HEK293T (cell line): ENCODE results near the gene NEK6.

Experiments used
- CTCF ChIA-PET: fragments of 350-600 bp; formaldehyde crosslinking; extraction: SDS; loops from one replicate; lab custom pipeline; 2021; ENCODE audit warnings: antibody characterized with exemption, inconsistent platforms; lab: Yijun Ruan, JAX
- POLR2A ChIA-PET: fragments of 350-600 bp; formaldehyde crosslinking; extraction: SDS; loops from one replicate; lab custom pipeline; 2020; ENCODE audit warnings: antibody characterized with exemption, inconsistent platforms; lab: Yijun Ruan, JAX
- DNase-seq: peaks from one replicate; pipeline ENCODE4 v3.0.0; 2012; ENCODE audit warnings: mixed read lengths; ENCODE audit errors: extremely low spot score
- ARNT ChIP-seq: fragments of 450-650 bp; IDR thresholded peaks from 2 replicates; pipeline ENCODE4 v1.6.1; 2017; ENCODE audit warnings: mild to moderate bottlenecking
- BHLHE40 ChIP-seq: fragments of 450-650 bp; IDR thresholded peaks from 2 replicates; pipeline ENCODE4 v1.6.1; 2016; ENCODE audit warnings: mild to moderate bottlenecking, moderate library complexity, borderline replicate concordance
- CTBP1 ChIP-seq: fragments of 450-650 bp; IDR thresholded peaks from 2 replicates; pipeline ENCODE4 v1.6.1; 2016; ENCODE audit warnings: borderline replicate concordance
- ELF4 ChIP-seq: fragments of 450-650 bp; IDR thresholded peaks from 2 replicates; pipeline ENCODE4 v1.6.1; 2017; ENCODE audit warnings: antibody characterized with exemption
- FOXA1 ChIP-seq: fragments of 450-650 bp; IDR thresholded peaks from 2 replicates; pipeline ENCODE4 v1.6.1; 2016; ENCODE audit warnings: mild to moderate bottlenecking
- FOXK2 ChIP-seq: fragments of 450-650 bp; IDR thresholded peaks from 2 replicates; pipeline ENCODE4 v1.6.1; 2016; ENCODE audit warnings: mild to moderate bottlenecking
- FOXM1 ChIP-seq: fragments of 450-650 bp; IDR thresholded peaks from 2 replicates; pipeline ENCODE4 v1.6.1; 2017; ENCODE audit warnings: mild to moderate bottlenecking, borderline replicate concordance
- HDGF ChIP-seq: fragments of 450-650 bp; IDR thresholded peaks from 2 replicates; pipeline ENCODE4 v1.6.1; 2017; ENCODE audit warnings: antibody characterized with exemption, borderline replicate concordance
- L3MBTL2 ChIP-seq: fragments of 450-650 bp; conservative IDR thresholded peaks from 2 replicates; pipeline ENCODE4 v1.6.1; 2016; ENCODE audit warnings: mild to moderate bottlenecking
- LEF1 ChIP-seq: fragments of 450-650 bp; IDR thresholded peaks from 2 replicates; pipeline ENCODE4 v1.6.1; 2017; ENCODE audit warnings: mild to moderate bottlenecking, borderline replicate concordance
- NFRKB ChIP-seq: fragments of 450-650 bp; IDR thresholded peaks from 2 replicates; pipeline ENCODE4 v1.6.1; 2016; ENCODE audit warnings: mild to moderate bottlenecking, moderate library complexity
- PKNOX1 ChIP-seq: fragments of 450-650 bp; IDR thresholded peaks from 2 replicates; pipeline ENCODE4 v1.6.1; 2016
- SP1 ChIP-seq: fragments of 450-650 bp; IDR thresholded peaks from 2 replicates; pipeline ENCODE4 v1.6.1; 2017
- SUZ12 ChIP-seq: fragments of 450-650 bp; IDR thresholded peaks from 2 replicates; pipeline ENCODE4 v1.6.1; 2016; ENCODE audit warnings: mild to moderate bottlenecking
- TARDBP ChIP-seq: fragments of 450-650 bp; IDR thresholded peaks from 2 replicates; pipeline ENCODE4 v1.6.1; 2016
- ZNF384 ChIP-seq: fragments of 450-650 bp; IDR thresholded peaks from 2 replicates; pipeline ENCODE4 v1.6.1; 2016

Gene NEK6

GRCh38 chr9:124257844-124258606, at the start of gene NEK6:
Gene NEK6 (plus strand): TSS chr9:124257949. CDS start chr9:124301965, 44,016 bp downstream.
- ChIA-PET POLR2A (no interaction called here), CTCF (no interaction called here)
- TF ChIP-seq TARDBP (0 out of 2 replicates have a peak, but pooled peaks have one; percentile 31), ELF4 (no peak)
- DNase-seq, result peak; percentile 61

GRCh38 chr9:124208571-124208970, 49.2 kb upstream of the NEK6 start:
- TF ChIP-seq FOXK2, result no peak
- ChIA-PET POLR2A (no interaction called here), CTCF (no interaction called here)
- DNase-seq, result no peak

GRCh38 chr9:124209279-124209678, 48.5 kb upstream of the NEK6 start:
- TF ChIP-seq FOXK2 (no peak), PKNOX1 (no peak), CTBP1 (no peak), FOXM1 (no peak), ARNT (no peak), ELF4 (no peak), LEF1 (no peak), SP1 (no peak), L3MBTL2 (no peak), SUZ12 (no peak)
- no peak for DNase-seq
- POLR2A ChIA-PET, result no interaction called here
- CTCF ChIA-PET, result interaction anchor here (0.6 kb wide), 1 partner anchor 686 kb away, joined by 4 read pairs; no protein-coding TSS in a partner anchor

- POLR2A ChIA-PET, result no interaction called here
These were observed 48.0 kb upstream of the NEK6 start for GRCh38 chr9:124209774-124210173.

DNA sequence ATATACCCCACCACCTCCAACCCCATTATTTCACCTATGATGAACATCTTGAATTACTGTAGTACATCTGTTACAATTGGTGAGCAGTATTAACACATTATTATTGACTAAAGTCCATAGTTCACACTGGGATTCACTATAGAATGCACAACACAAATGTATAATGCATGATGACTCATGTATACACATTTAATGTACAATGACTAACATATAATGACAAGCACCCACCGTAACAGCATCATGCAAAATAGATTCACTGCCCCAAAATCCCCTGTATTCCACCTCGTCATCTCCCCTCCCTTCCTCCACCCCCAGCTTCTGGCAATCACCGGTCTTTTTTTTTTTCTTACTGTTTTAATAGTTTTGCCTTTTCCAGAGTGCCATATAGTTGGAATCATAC, 47.1 kb upstream of the NEK6 start:
- ChIA-PET POLR2A (no interaction called here), CTCF (no interaction called here)
- DNase-seq, result no peak
- no peak for TF ChIP-seq HDGF
- TF ChIP-seq ZNF384, result no peak
- no peak for TF ChIP-seq FOXK2
- TF ChIP-seq BHLHE40, result no peak
- no peak for TF ChIP-seq NFRKB
- TF ChIP-seq FOXA1, result no peak
- no peak for TF ChIP-seq LEF1
- TF ChIP-seq ELF4, result no peak
- no peak for TF ChIP-seq PKNOX1
- TF ChIP-seq TARDBP, result no peak
- TF ChIP-seq CTBP1, result no peak
- TF ChIP-seq SP1, result no peak
- no peak for TF ChIP-seq SUZ12
- no peak for TF ChIP-seq L3MBTL2
- TF ChIP-seq ARNT, result no peak

More at GRCh38 chr9:124209774-124210173, 48.0 kb upstream of the NEK6 start:
- DNase-seq, result no peak
- CTCF ChIA-PET, result interaction anchor here (0.6 kb wide), 1 partner anchor 686 kb away, joined by 4 read pairs; no protein-coding TSS in a partner anchor
- no peak for TF ChIP-seq ARNT
- TF ChIP-seq BHLHE40, result no peak
- no peak for TF ChIP-seq ZNF384
- no peak for TF ChIP-seq HDGF
- no peak for TF ChIP-seq NFRKB
- no peak for TF ChIP-seq FOXA1
- TF ChIP-seq FOXK2, result no peak
- TF ChIP-seq SP1, result no peak
- no peak for TF ChIP-seq L3MBTL2
- TF ChIP-seq PKNOX1, result no peak
- TF ChIP-seq CTBP1, result no peak
- no peak for TF ChIP-seq ELF4

DNA sequence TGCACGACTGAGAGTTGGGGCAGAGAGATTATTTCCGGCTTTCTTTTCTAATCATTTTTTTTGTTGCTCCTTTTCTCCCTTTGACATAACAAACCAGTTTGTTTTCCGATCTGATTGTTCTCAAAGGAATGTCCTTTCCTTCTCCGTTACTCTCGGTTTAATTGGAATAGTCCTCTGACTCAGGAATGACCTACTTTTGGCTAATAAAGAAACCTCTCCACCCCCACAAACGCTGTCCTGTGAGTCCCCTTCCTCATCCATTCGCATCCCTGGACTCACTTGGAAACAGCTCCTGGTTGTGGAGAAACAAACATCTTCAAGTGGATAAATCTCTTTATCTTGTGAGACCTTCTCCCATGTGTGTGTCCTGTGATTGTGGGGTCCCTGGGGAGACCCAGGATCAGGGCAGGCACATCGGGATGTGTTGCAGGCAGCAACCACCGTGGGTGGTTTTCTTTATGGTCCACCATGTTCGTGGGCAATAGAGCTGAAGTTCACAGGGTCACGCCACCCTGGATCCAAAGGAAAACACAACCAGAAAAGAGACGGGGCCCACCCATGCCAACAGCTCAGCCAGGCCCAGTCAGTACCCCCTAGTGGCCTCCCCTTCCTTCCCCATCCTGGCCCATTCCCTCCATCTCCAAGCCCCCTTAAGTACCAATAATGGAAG, 45.2 kb upstream of the NEK6 start:
- ChIA-PET POLR2A (no interaction called here), CTCF (no interaction called here)
- DNase-seq, result no peak
- TF ChIP-seq LEF1, result no peak
- TF ChIP-seq L3MBTL2, result no peak
- TF ChIP-seq ARNT, result no peak
- no peak for TF ChIP-seq CTBP1
- no peak for TF ChIP-seq PKNOX1
- no peak for TF ChIP-seq FOXM1
- TF ChIP-seq ZNF384, result no peak
- no peak for TF ChIP-seq NFRKB
- TF ChIP-seq HDGF, result no peak
- no peak for TF ChIP-seq FOXK2
- no peak for TF ChIP-seq ELF4
- TF ChIP-seq SP1, result no peak
- no peak for TF ChIP-seq TARDBP
- TF ChIP-seq SUZ12, result no peak
- TF ChIP-seq BHLHE40, result no peak
